Activated naive CD8-positive, alpha-beta T cell treated with anti-CD3 and anti-CD28 coated beads for 36 hours (primary cell): ENCODE measurements around the gene KCNQ2. TPM values are rescaled to one million over a fixed set of nuclear protein-coding genes. Genes with fewer than 3 reads are reported as not detected.

Experiments
- DNase-seq: peaks from one replicate; pipeline ENCODE4 v3.0.0; 2021
- H3K27ac Mint-ChIP-seq: one replicate; pipeline ENCODE4 v1.8.0; 2022; ENCODE audit warnings: mild to moderate bottlenecking, moderate library complexity, mixed read lengths
- H3K27me3 Mint-ChIP-seq: one replicate; pipeline ENCODE4 v1.8.0; 2022; ENCODE audit warnings: mild to moderate bottlenecking, mixed read lengths
- H3K36me3 Mint-ChIP-seq: one replicate; pipeline ENCODE4 v1.8.0; 2021; ENCODE audit warnings: mild to moderate bottlenecking, mixed read lengths
- H3K4me1 Mint-ChIP-seq: one replicate; pipeline ENCODE4 v1.8.0; 2021; ENCODE audit warnings: mixed read lengths
- H3K4me3 Mint-ChIP-seq: one replicate; pipeline ENCODE4 v1.8.0; 2022; ENCODE audit warnings: mild to moderate bottlenecking, moderate library complexity, mixed read lengths
- H3K9me3 Mint-ChIP-seq: one replicate; pipeline ENCODE4 v1.8.0; 2022; ENCODE audit warnings: mixed read lengths
- total RNA-seq, 2 experiments: library from RNA; stranded (reverse); gene quantifications; one replicate each; pipeline ENCODE4 v1.2.3, GENCODE V29; 2021

Gene KCNQ2
- total RNA-seq, 2 experiments from 2014 or later: 0.19 TPM; not detected in 1

DNA sequence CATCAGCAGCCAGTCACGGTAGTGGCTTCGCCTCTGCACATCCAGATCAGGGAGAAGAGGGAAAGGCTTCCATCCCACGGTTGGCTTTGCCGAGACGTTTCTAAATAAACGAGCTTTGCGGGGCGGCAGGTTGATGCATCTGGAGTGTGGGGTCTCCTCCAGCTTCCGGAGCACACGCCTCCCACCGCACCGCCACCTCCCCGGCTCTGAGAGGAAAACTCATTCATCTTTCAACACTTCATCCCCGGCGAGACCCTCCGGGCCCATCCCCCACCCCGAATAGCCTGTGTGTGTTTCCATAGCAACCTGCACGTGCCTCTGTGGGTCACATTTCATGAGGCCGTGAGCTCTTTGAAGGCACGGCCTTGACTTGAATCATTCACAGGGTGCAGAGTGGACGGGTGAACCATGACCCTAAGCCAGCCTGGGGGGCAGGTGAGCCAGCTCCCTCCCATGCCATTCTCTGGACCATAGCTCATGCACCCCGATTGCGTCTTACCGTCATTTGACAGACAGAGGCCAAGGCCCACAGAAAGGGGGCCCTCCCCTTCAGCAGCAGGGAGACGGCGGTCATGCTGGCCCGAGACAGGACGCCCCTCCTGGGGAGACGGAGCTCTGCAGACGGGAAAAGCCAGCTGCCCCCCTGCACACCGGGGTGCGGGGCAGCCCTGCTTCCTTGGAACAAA is 95.1 kb downstream of the KCNQ2 start:
- Mint-ChIP-seq H3K4me3 (no peak overlapping the region), H3K9me3 (no peaks in the 10 kb centered on the region), H3K27ac (no peak overlapping the region), H3K27me3 (peaks cover 45% of the 10 kb centered on the region), H3K4me1 (peaks cover 1% of the 10 kb centered on the region), H3K36me3 (no peaks in the 10 kb centered on the region)
- no peak for DNase-seq

DNA sequence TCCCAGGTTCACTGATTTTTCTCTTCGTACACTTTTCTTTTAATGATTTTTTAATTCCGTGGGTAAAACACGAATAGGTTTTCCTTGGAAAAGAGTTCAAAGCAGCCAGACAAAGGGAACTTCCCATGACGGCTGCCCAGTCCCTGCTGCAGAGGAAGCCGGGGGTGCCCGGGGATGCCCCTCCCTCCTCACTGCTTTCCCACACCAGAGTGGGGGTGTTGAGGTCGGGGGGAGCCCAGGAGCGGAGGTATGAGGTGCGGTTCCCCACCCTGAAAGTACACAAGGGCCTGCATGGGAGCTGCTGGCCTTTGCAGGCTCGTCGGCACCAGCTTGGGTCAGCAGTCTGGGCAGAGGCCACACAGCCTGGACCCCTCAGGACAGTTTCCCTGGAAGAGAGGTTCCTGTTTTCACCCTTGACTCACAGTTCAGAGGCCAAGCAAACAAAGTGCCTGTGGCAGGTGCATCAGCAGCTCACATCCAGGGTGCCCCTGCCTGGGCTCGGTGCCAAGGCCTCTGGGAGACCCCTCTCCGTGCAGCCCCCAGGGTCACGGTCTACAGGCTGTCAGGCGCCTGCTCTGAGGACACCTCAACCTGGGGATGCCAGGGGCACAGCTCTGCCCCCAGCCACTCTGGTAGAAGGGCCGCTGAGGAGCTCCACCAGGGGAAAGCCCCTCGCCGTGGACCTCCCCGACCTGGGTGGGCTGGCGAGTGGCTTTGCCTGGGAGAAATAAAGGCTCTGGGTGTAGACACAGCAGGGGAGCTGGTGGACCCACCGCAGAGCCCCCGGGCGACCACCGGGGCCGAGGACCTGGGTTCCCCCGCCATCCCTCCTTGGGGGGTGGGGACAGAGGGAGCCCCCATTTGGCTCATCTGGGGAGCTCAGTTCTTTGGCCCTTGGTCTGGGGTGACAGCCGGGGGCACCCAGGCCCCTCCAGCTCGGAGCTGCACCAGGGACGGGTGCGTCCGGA is 95.9 kb downstream of the KCNQ2 start:
- H3K4me1 Mint-ChIP-seq: peaks cover 1% of the 10 kb centered on the region
- H3K27ac Mint-ChIP-seq: no peak overlapping the region
- H3K9me3 Mint-ChIP-seq: no peaks in the 10 kb centered on the region
- no peak overlapping the region for H3K4me3 Mint-ChIP-seq
- peaks cover 45% of the 10 kb centered on the region for H3K27me3 Mint-ChIP-seq
- H3K36me3 Mint-ChIP-seq: no peaks in the 10 kb centered on the region
- no peak for DNase-seq

DNA sequence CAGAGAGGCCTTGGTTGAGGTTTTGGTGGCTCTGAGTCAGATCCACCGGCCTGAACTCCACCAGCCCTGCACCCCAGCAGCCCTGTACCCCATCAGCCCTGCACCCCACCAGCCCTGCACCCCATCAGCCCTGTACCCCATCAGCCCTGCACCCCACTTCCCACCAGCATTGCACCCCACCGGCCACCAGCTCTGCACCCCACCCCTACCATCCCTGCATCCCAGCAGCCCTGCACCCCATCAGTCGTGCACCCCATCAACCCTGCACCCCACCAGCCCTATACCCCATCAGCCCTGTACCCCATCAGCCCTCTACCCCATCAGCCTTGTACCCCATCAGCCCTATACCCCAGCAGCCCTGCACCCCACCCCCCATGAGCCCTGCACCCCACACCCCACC is 97.0 kb downstream of the KCNQ2 start:
- Mint-ChIP-seq H3K36me3 (no peaks in the 10 kb centered on the region), H3K9me3 (no peaks in the 10 kb centered on the region), H3K4me3 (no peak overlapping the region), H3K4me1 (peaks cover 1% of the 10 kb centered on the region), H3K27me3 (peaks cover 42% of the 10 kb centered on the region), H3K27ac (no peak overlapping the region)
- DNase-seq: no peak

DNA sequence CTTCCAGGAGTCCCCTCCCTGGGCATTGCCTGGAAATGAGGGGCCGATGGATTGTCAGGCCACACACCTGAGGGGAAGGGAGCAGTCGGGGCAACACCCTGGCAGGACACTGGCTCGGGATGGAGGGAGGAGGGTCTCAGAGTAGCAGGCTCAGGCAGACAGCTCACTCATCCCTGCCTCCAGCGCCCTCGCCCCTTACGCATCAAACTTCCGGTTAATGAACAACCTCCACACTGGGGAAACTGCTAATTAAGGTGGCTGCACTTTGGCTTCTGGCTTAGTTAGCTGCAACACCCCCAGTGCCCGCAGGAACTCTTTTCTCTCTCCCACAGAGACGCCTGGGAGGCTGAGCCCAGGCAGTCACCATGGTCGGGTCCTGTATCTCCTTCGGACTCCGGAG is 98.0 kb downstream of the KCNQ2 start:
- Mint-ChIP-seq H3K4me1 (peaks cover 1% of the 10 kb centered on the region), H3K9me3 (no peaks in the 10 kb centered on the region), H3K36me3 (no peaks in the 10 kb centered on the region), H3K27me3 (peaks cover 40% of the 10 kb centered on the region), H3K4me3 (no peak overlapping the region), H3K27ac (no peak overlapping the region)
- DNase-seq: no peak

DNA sequence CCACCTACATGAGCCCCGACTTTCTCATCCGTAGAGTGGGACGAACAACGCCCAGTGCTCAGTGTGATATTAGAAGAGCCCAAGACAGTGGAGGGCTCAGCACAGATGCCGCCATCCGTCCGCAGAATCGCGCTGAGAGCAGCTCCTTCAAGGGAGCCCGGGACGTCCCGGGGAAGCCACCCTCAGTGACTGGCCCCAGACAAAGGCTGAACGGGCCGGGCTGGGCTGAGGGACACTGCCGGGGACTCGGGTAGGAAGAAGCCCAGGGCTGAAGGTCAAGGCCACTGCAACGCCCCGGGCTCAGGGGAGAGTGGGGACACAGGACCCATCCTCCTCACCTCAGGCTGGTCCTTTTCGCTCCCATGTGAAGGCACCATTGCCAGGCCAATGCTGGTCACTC is 98.5 kb downstream of the KCNQ2 start:
- H3K4me1 Mint-ChIP-seq: peaks cover 1% of the 10 kb centered on the region
- H3K4me3 Mint-ChIP-seq: no peak overlapping the region
- no peaks in the 10 kb centered on the region for H3K9me3 Mint-ChIP-seq
- H3K27me3 Mint-ChIP-seq: peaks cover 35% of the 10 kb centered on the region
- H3K36me3 Mint-ChIP-seq: no peaks in the 10 kb centered on the region
- H3K27ac Mint-ChIP-seq: no peak overlapping the region
- DNase-seq: no peak

DNA sequence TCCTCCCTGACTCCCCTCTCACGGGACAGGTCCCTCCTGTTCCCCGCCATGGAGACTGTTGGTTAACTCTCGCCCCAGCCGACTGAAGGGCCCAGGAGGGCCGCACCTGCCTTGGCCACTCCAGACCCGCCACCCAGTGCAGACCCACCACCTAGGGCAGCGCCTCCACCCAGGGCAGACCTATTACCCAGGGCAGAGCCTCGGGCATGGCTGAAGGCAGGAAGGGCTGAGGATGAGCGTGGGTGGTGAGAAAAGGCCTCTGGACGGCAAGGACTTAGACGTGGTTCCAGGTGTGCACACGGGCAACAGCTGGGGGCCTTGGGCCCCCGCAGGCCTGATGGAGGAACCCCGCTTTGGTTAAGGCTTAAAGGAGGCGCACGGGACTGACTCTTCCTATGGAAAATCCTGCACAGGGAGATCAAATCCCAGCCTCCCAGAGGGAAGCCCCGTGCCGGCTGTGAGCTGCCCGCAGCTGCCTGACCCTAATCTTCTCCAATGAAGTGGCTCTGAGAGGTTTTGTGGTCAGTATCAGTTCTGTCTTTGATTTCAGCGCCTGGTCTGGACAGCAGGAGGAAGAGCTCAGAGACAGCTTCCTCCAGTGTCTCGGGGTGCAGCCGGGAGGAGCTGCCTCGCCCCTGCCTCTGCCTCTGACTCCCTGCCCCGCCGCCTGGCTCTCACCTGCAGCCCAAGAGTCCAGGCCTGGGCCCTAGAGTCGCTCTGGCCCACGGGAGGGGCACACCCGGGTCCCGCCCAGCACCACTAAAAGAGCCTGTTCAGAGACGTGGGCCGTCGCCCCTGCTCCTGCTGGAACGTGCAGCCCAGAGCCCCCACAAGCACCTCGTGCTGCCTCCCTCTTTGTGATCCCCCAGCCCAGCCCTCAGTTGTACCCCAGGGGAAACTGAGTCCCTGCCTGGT is 99.2 kb downstream of the KCNQ2 start:
- Mint-ChIP-seq H3K27me3 (peaks cover 27% of the 10 kb centered on the region), H3K27ac (no peak overlapping the region), H3K4me3 (no peak overlapping the region), H3K9me3 (no peaks in the 10 kb centered on the region), H3K4me1 (peaks cover 1% of the 10 kb centered on the region), H3K36me3 (no peaks in the 10 kb centered on the region)
- DNase-seq: no peak

DNA sequence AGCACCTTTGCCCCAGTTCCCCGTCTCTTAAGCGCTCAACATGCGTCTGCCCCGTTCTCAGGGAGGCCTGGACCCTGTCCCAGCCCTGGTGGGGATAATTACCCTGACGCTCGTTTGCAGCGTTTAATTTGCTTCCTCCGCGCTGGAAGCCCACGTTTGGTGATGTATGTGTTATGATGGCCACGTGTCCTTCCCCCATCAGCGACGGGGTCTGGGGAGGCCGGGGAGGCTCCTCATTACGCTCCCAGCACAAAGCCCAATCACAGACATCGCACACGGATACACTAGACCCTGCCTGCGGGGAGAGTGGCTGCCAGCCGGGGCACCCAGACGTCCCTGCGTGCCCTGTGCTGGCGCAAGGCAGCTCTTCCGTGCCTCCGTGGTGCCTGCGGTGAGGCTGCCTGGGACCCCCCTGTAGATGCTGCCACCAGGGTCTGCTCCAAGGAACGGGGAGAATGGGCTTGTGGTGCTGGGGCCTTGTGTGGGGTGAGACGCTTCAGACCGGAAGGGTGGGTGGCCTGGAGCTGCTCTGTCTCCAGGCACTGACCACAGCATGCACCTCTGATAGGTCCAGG is 101.1 kb downstream of the KCNQ2 start:
- Mint-ChIP-seq H3K27ac (no peak overlapping the region), H3K4me3 (no peak overlapping the region)

DNA sequence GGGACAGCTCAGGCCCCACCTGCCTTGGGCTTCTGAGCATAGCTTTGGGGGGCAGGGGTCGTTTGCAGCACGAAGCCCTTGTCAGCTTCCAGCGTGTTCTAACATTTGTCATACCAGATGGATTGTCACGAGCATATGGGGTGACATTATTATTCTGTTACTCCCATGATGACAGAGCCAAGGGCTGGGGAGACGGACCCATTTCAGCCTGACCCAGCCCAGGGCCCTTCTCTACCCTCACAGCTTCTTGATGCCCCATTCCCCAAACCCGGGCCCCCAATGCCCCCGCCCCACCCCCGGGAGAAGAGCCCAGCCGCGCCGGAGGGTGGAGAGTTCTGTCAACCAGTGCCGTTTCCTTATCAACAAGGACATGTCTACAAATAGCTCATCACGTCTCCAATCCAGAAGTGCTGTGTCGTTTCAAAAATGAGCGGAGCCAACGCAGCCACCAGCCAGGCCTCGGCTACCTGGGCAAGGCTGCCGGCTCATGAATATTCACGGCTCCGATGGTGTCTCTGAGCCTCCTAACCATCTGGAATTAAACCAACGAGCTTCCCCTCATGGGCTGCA is 101.8 kb downstream of the KCNQ2 start:
- Mint-ChIP-seq H3K27me3 (peaks cover 13% of the 10 kb centered on the region), H3K36me3 (no peaks in the 10 kb centered on the region), H3K27ac (no peak overlapping the region), H3K9me3 (no peaks in the 10 kb centered on the region), H3K4me3 (no peak overlapping the region), H3K4me1 (no peaks in the 10 kb centered on the region)
- no peak for DNase-seq

More for the DNA sequence above, 101.1 kb downstream of the KCNQ2 start:
- Mint-ChIP-seq H3K36me3 (no peaks in the 10 kb centered on the region), H3K27me3 (peaks cover 19% of the 10 kb centered on the region), H3K9me3 (no peaks in the 10 kb centered on the region), H3K4me1 (no peaks in the 10 kb centered on the region)
- no peak for DNase-seq

DNA sequence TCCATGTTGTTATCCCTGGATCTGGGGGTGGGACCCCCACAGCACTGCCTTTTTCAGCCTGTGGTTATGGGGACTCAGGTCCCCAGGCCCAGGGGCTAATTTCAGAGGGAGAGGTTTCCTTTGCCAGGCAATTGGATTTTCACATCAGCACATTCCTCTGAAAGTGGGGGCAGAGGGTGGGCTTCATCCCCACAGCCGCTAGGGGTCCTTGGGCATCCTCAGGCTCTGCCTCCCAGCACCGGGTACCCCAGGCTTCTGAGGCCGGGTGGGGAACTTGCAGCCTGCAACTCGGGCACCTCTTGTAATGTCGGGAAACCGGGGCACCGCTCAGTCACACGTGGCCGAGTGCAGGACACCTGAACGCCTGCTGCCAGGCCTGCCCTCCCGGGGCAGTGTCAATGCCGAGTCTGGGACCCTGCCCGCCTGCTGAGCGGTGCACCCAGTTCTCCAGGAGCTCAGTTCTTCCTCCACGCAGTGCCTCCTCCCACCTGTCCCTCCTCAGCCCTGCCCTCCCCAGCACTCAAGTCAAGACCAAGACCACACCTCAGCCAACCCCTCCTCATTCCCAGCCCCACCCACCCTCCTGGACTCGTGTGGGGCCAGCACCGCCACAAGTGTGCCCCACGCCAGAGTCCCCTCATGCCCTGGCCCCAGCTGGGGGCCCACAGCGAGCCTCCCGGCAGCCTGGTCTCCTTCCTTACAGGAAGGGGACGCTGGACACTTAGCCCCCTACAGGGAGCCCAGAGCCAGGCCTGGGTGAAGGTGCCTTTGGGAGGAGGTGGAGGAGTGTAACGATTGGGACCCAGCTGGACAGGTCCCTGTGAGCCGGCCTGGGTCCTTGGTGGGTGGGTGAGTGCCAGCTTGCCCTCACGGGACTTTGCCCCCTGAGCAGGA is 102.5 kb downstream of the KCNQ2 start:
- Mint-ChIP-seq H3K27me3 (peaks cover 8% of the 10 kb centered on the region), H3K4me1 (no peaks in the 10 kb centered on the region), H3K9me3 (no peaks in the 10 kb centered on the region), H3K36me3 (no peaks in the 10 kb centered on the region), H3K27ac (no peak overlapping the region), H3K4me3 (no peak overlapping the region)
- DNase-seq: no peak

DNA sequence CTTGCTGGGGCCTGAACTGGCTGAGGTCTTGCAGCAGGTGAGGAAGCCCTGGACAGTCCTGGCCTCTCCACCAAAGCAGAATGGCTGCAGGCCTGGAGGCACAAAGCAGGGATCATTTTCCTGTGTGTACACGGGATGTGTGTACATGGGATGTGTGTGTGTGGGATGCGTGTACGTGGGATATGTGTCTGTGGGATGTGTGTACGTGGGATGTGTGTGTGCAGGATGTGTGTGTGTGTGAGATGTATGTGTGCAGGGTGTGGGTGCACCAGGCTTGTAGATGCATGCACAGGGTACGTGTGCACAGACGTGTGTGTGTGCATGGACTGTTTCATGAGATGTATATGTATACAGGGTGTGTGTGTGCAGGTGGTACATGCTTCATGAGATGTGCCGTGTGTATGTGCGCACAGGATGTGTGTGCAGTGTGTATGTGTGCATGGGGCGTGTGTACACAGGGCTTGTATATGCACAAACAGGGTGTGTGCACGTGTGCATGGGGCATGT is 103.4 kb downstream of the KCNQ2 start:
- no peaks in the 10 kb centered on the region for H3K36me3 Mint-ChIP-seq
- no peaks in the 10 kb centered on the region for H3K4me1 Mint-ChIP-seq
- H3K4me3 Mint-ChIP-seq: no peak overlapping the region
- DNase-seq: no peak
- no peak overlapping the region for H3K27ac Mint-ChIP-seq
- H3K9me3 Mint-ChIP-seq: no peaks in the 10 kb centered on the region
- H3K27me3 Mint-ChIP-seq: peaks cover 12% of the 10 kb centered on the region

DNA sequence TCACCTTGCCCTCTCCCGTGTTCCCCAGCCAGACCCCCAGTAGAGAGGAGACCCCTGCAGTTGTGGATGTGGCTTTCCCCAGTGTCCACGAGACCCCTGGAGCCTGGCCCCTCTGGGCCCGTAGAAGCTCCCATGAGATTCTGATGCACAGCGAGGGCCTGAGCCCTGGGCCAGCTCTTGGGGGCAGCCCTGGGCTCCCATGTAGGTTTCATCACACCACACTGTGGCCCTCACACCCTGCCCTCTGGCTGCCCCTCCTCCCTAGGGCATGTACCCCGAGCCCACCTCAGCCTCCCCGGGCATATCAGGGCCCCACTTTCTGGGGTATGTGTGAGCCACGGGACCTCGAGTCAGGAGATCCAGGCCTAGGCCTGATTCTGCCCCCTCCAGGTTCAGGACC is 104.3 kb downstream of the KCNQ2 start:
- Mint-ChIP-seq H3K4me3 (no peak overlapping the region), H3K36me3 (no peaks in the 10 kb centered on the region), H3K4me1 (no peaks in the 10 kb centered on the region), H3K9me3 (no peaks in the 10 kb centered on the region), H3K27ac (no peak overlapping the region), H3K27me3 (peaks cover 16% of the 10 kb centered on the region)
- DNase-seq: no peak

DNA sequence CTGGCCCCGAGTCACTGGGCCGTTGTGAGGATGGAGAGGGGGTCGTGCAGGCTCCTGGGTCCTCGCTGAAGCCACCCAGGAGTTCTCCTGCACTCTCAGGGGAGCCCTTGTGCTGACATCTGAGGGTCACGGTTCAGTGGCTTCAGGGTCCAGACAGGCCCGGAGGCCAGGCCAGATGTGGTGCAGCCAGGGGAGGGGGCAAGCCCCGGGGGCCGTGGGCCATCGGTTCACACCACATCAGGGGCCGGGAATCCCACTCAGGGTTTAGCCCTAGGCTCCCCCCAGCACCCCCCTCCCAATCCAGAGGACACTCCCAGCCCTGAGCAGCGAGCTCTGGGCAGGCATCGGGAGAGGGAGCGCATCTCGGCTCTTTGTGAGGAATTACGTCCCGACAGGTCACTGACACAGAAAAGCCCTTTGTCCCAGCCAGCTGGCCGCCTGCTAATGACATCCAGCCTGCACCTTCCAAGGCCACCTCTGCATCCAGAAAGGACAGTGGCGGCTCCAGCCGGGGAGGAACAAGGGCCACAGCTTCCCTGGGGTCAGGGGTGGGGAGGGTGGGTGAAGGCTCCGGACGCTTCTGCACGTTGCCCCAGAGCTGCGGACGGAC is 104.9 kb downstream of the KCNQ2 start:
- DNase-seq: no peak
- H3K36me3 Mint-ChIP-seq: no peaks in the 10 kb centered on the region
- peaks cover 17% of the 10 kb centered on the region for H3K27me3 Mint-ChIP-seq
- no peak overlapping the region for H3K27ac Mint-ChIP-seq
- H3K9me3 Mint-ChIP-seq: no peaks in the 10 kb centered on the region
- H3K4me3 Mint-ChIP-seq: no peak overlapping the region
- no peaks in the 10 kb centered on the region for H3K4me1 Mint-ChIP-seq
